Liver (tissue), 9 donors: ENCODE results near the gene RNASE12. TPM values are rescaled to one million over a fixed set of nuclear protein-coding genes. Genes with fewer than 3 reads are reported as not detected.
A peak's percentile ranks its signal among the peaks of the same experiment; 100 is the strongest.

Experiments used
- DNase-seq: peaks from one replicate; pipeline ENCODE4 v3.0.0-alpha.2; 2017; ENCODE audit warnings: low spot score
- H3K27ac ChIP-seq, 2 donors: one replicate each; pipeline ENCODE4 v1.7.0; 2013; ENCODE audit warnings: inconsistent platforms in 2 of 2, low read length in 2 of 2, control low read depth in 1 of 2, low read depth in 1 of 2, mild to moderate bottlenecking in 1 of 2
- H3K27me3 ChIP-seq, 4 donors: one replicate each; pipeline versions ENCODE4 v1.6.1 to v1.7.0; 2013; ENCODE audit warnings: low read length in 3 of 4, inconsistent platforms in 1 of 4, mild to moderate bottlenecking in 1 of 4, moderate library complexity in 1 of 4; ENCODE audit not compliant: control insufficient read depth in 4 of 4, insufficient read depth in 4 of 4
- H3K36me3 ChIP-seq, 4 donors: one replicate each; pipeline versions ENCODE4 v1.6.1 to v1.7.0; 2013; ENCODE audit warnings: low read length in 3 of 4, mild to moderate bottlenecking in 3 of 4, low read depth in 1 of 4, moderate library complexity in 1 of 4; ENCODE audit not compliant: control insufficient read depth in 4 of 4, insufficient read depth in 3 of 4
- H3K4me1 ChIP-seq, 4 donors: one replicate each; pipeline versions ENCODE4 v1.6.1 to v1.7.0; 2013; ENCODE audit warnings: low read length in 3 of 4, mild to moderate bottlenecking in 3 of 4, moderate library complexity in 1 of 4; ENCODE audit not compliant: control insufficient read depth in 4 of 4, insufficient read depth in 4 of 4
- H3K4me3 ChIP-seq, 3 donors: one replicate each; pipeline versions ENCODE4 v1.6.1 to v1.7.0; 2013; ENCODE audit warnings: low read length in 3 of 3, control low read depth in 1 of 3, low read depth in 1 of 3, mild to moderate bottlenecking in 1 of 3
- H3K9ac ChIP-seq, 2 donors: one replicate each; pipeline ENCODE4 v1.7.0; 2013; ENCODE audit warnings: low read length in 2 of 2, mild to moderate bottlenecking in 2 of 2, moderate library complexity in 2 of 2, control low read depth in 1 of 2, low read depth in 1 of 2
- H3K9me3 ChIP-seq, 4 donors: one replicate each; pipeline versions ENCODE4 v1.6.1 to v1.7.0; 2013; ENCODE audit warnings: low read length in 3 of 4; ENCODE audit not compliant: control insufficient read depth in 4 of 4
- ATF3 ChIP-seq: IDR thresholded peaks from 2 replicates; pipeline ENCODE4 v1.6.1; 2016; ENCODE audit warnings: antibody characterized with exemption
- CTCF ChIP-seq: fragments of 150-350 bp; IDR thresholded peaks from 2 replicates; pipeline ENCODE4 v1.5.1; 2017; ENCODE audit warnings: improper control_type of control experiment, low read depth, low read length; ENCODE audit not compliant: missing input control
- EGR1 ChIP-seq, 2 donors: IDR thresholded peaks; 2 replicates each; pipeline ENCODE4 v1.6.1; 2016 to 2018; ENCODE audit warnings: antibody characterized with exemption in 2 of 2, low read depth in 2 of 2
- FOXA1 ChIP-seq: IDR thresholded peaks from 2 replicates; pipeline ENCODE4 v1.6.1; 2016; ENCODE audit warnings: antibody characterized with exemption
- FOXA2 ChIP-seq: IDR thresholded peaks from 2 replicates; pipeline ENCODE4 v1.6.1; 2016; ENCODE audit warnings: antibody characterized with exemption
- GABPA ChIP-seq, 2 donors: IDR thresholded peaks in 1 of 2; conservative IDR thresholded peaks in 1 of 2; 2 replicates each; pipeline ENCODE4 v1.6.1; 2016; ENCODE audit warnings: antibody characterized with exemption in 2 of 2, mild to moderate bottlenecking in 1 of 2, moderate library complexity in 1 of 2
- HNF4A ChIP-seq, 2 donors: conservative IDR thresholded peaks; 2 replicates each; pipeline ENCODE4 v1.6.1; 2016; ENCODE audit warnings: antibody characterized with exemption in 2 of 2, mild to moderate bottlenecking in 2 of 2
- HNF4G ChIP-seq: IDR thresholded peaks from 2 replicates; pipeline ENCODE4 v1.6.1; 2016; ENCODE audit warnings: antibody characterized with exemption
- JUND ChIP-seq, 2 donors: IDR thresholded peaks; 2 replicates each; pipeline ENCODE4 v1.6.1; 2016; ENCODE audit warnings: antibody characterized with exemption in 2 of 2
- MAX ChIP-seq: IDR thresholded peaks from 2 replicates; pipeline ENCODE4 v1.6.1; 2016; ENCODE audit warnings: antibody characterized with exemption
- NR2F2 ChIP-seq: IDR thresholded peaks from 2 replicates; pipeline ENCODE4 v1.6.1; 2016; ENCODE audit warnings: antibody characterized with exemption
- RAD21 ChIP-seq, 2 donors: IDR thresholded peaks; 2 replicates each; pipeline ENCODE4 v1.6.1; 2016; ENCODE audit warnings: antibody characterized with exemption in 2 of 2, mild to moderate bottlenecking in 2 of 2
- REST ChIP-seq: IDR thresholded peaks from 2 replicates; pipeline ENCODE4 v1.6.1; 2016; ENCODE audit warnings: antibody characterized with exemption, mild to moderate bottlenecking
- RXRA ChIP-seq, 2 donors: IDR thresholded peaks; 2 replicates each; pipeline ENCODE4 v1.6.1; 2017 to 2018; ENCODE audit warnings: antibody characterized with exemption in 2 of 2, mild to moderate bottlenecking in 1 of 2
- SP1 ChIP-seq: IDR thresholded peaks from 2 replicates; pipeline ENCODE4 v1.6.1; 2018; ENCODE audit warnings: antibody characterized with exemption, mild to moderate bottlenecking
- TAF1 ChIP-seq: conservative IDR thresholded peaks from 2 replicates; pipeline ENCODE4 v1.6.1; 2016; ENCODE audit warnings: antibody characterized with exemption, mild to moderate bottlenecking
- YY1 ChIP-seq: IDR thresholded peaks from 2 replicates; pipeline ENCODE4 v1.6.1; 2016; ENCODE audit warnings: antibody characterized with exemption, mild to moderate bottlenecking
- ZBTB33 ChIP-seq: IDR thresholded peaks from 2 replicates; pipeline ENCODE4 v1.6.1; 2016; ENCODE audit warnings: antibody characterized with exemption
- WGBS: extraction: QIAGEN DNeasy Blood & Tissue Kit; methylation state at CpG from one replicate; pipeline ENCODE4 v1.1.7; 2013; 5-methylcytosine and 5-hydroxymethylcytosine counted together
- polyA plus RNA-seq, 2 donors: library from polyadenylated mRNA; stranded (reverse) in 1 of 2; unstranded in 1 of 2; fragments of 200-250 nt in 1 of 2; fragments of >200 nt in 1 of 2; fragmentation: Nextera tagmentation in 1 of 2; extraction: Ambion mirVana in 1 of 2; gene quantifications; one replicate each; pipeline versions ENCODE4 v1.2.1 to v1.2.3, GENCODE V29; 2013 to 2015
- total RNA-seq, 2 donors: library from RNA; depleted of rRNA; stranded (reverse); fragments of >200 nt; gene quantifications; one replicate each; pipeline ENCODE4 v1.2.3, GENCODE V29; 2014
- donor health status: healthy.
- donor health status: healthy.
- donor health status: healthy.
- donor health status: healthy.
- donor health status: healthy.

Gene RNASE12
- total and polyA plus RNA-seq, 4 donors: not detected

- DNase-seq: peak; percentile 83
- peak; percentile 79 for TF ChIP-seq MAX
- peak; percentile 55 for TF ChIP-seq YY1
- no peak for TF ChIP-seq HNF4G
- no peak for TF ChIP-seq TAF1
- peak; percentile 99 for TF ChIP-seq ATF3
- TF ChIP-seq FOXA1: no peak
- peak; percentile 83 for TF ChIP-seq CTCF
- TF ChIP-seq FOXA2: peak; percentile 8
- TF ChIP-seq HNF4A (conservative IDR thresholded peaks at IDR 0.05): peak; percentile 32 to 63
- TF ChIP-seq EGR1 (IDR thresholded peaks at IDR 0.05; ENCODE audit: low read depth in 2 of 2): peak in 1 of 2 donors; percentile 56
- TF ChIP-seq JUND (IDR thresholded peaks at IDR 0.05): peak in 1 of 2 donors; percentile 16
- TF ChIP-seq RXRA (IDR thresholded peaks at IDR 0.05): peak; percentile 69 to 85
- peak; percentile 45 for TF ChIP-seq ZBTB33
- peak; percentile 32 to 52 for TF ChIP-seq RAD21 (IDR thresholded peaks at IDR 0.05)
- TF ChIP-seq SP1: peak; percentile 28
- peak; percentile 40 for TF ChIP-seq NR2F2
- no peak for TF ChIP-seq GABPA (IDR thresholded peaks at IDR 0.05 in 1 of 2, conservative IDR thresholded peaks at IDR 0.05 in 1 of 2)
- TF ChIP-seq REST: peak; percentile 56
- under 1% methylated on average over 34 of the region's 34 CpGs for WGBS
These were observed 22.2 kb upstream of the RNASE12 start for GRCh38 chr14:20613094-20614037.

More at GRCh38 chr14:20613094-20614037, 22.2 kb upstream of the RNASE12 start:
- Histone ChIP-seq H3K4me3 (peak overlapping the region; percentile 25 to 62 (median 30)), H3K9me3 (no peaks in the 10 kb centered on the region), H3K27ac (peak overlapping the region; percentile 49 to 74), H3K36me3 (no peaks in the 10 kb centered on the region), H3K4me1 (peaks cover 0 to 36% (median 24%) of the 10 kb centered on the region in 4 donors), H3K9ac (peak overlapping the region in 1 of 2 donors; percentile 68), H3K27me3 (no peaks in the 10 kb centered on the region)
